Measurements from ENCODE around the gene OCEL1.

Gene OCEL1

GRCh38 chr19:17205237-17206140, 20.5 kb upstream of the OCEL1 start:
- H3K36me3 ChIP-seq (ENCODE audit: control insufficient read depth in 2 of 2, insufficient read depth in 1 of 2, low read length in 2 of 2), result peaks cover 0 to 40% of the 10 kb centered on the region in 2 experiments; a peak in 1 of 3 replicates
- H3K4me1 ChIP-seq (ENCODE audit: control insufficient read depth, insufficient read depth, low read length), result no peaks in the 10 kb centered on the region
- no peak overlapping the region for H3K4me3 ChIP-seq (ENCODE audit: low read depth, low read length)
- no peak overlapping the region for H3K27ac ChIP-seq (ENCODE audit: extremely low read depth, low read depth, low read length)
- no peak for TF ChIP-seq ZNF114 (tag by site-specific recombination; IDR thresholded peaks at IDR 0.05)
- no peak for TF ChIP-seq ZNF280C (tag by site-specific recombination; IDR thresholded peaks at IDR 0.05)
- no peak for TF ChIP-seq ZNF510 (tag by site-specific recombination; IDR thresholded peaks at IDR 0.05; ENCODE audit: insufficient replicate concordance)
- no peak for TF ChIP-seq ZNF394 (tag by site-specific recombination; IDR thresholded peaks at IDR 0.05; ENCODE audit: borderline replicate concordance)
- no peak for TF ChIP-seq SALL2 (tag by site-specific recombination; IDR thresholded peaks at IDR 0.05; ENCODE audit: borderline replicate concordance)
- TF ChIP-seq ZBTB7A (tag by site-specific recombination; IDR thresholded peaks at IDR 0.05; ENCODE audit: low read depth), result no peak
- TF ChIP-seq ZNF580 (tag by site-specific recombination; IDR thresholded peaks at IDR 0.05), result no peak
- TF ChIP-seq ATF2 (tag by site-specific recombination; IDR thresholded peaks at IDR 0.05; ENCODE audit: low read depth), result no peak
- TF ChIP-seq ZNF2 (tag by site-specific recombination; IDR thresholded peaks at IDR 0.05), result peak; percentile 78
- TF ChIP-seq ZNF518A (tag by site-specific recombination; conservative IDR thresholded peaks at IDR 0.05; ENCODE audit: low read depth), result no peak
- peak; percentile 37 for TF ChIP-seq ZNF654 (tag by site-specific recombination; IDR thresholded peaks at IDR 0.05; ENCODE audit: low read depth)
- peak; percentile 62 for TF ChIP-seq CTCF (tag by site-specific recombination; IDR thresholded peaks at IDR 0.05)
- TF ChIP-seq ZBTB8A (tag by site-specific recombination; IDR thresholded peaks at IDR 0.05), result no peak
- TF ChIP-seq ZNF768 (tag by site-specific recombination; IDR thresholded peaks at IDR 0.05), result no peak
- TF ChIP-seq ZNF362 (tag by site-specific recombination; IDR thresholded peaks at IDR 0.05), result no peak
- H3K9me3 ChIP-seq (ENCODE audit: control insufficient read depth, insufficient read depth, low read depth, low read length), result no peaks in the 10 kb centered on the region
- CTCF ChIA-PET, result interaction anchor here (0.5 to 3.3 kb wide), 13 partner anchors 9 to 1022 kb away, joined by 3 to 14 read pairs (median 3); partner anchors contain the start of genes OCEL1 and USE1
- POLR2A ChIA-PET, result interaction anchor here (1.0 to 1.5 kb wide), 4 partner anchors 10 to 129 kb away, joined by 3 to 5 read pairs (median 4); partner anchors contain the start of gene USE1

Measured in HEK293 (cell line).